Measurements from ENCODE around the gene CSF1.

GRCh38 chr1:109978761-109979488 is 68.3 kb downstream of the CSF1 start:
- TF ChIP-seq POLR2A (IDR thresholded peaks at IDR 0.05; ENCODE audit: low read length) (no peak), KDM5A (IDR thresholded peaks at IDR 0.05) (no peak), EP300 (IDR thresholded peaks at IDR 0.05) (no peak), JUNB (IDR thresholded peaks at IDR 0.05) (no peak), PHF8 (IDR thresholded peaks at IDR 0.05; ENCODE audit: borderline replicate concordance, low read depth) (no peak), RFX5 (IDR thresholded peaks at IDR 0.05) (no peak), ESRRA (IDR thresholded peaks at IDR 0.05; ENCODE audit: borderline replicate concordance, low read length) (no peak), FOSL2 (IDR thresholded peaks at IDR 0.05) (no peak), FOSL2 (CRISPR knock-in tag; IDR thresholded peaks at IDR 0.05) (no peak), ZSCAN20 (CRISPR knock-in tag; IDR thresholded peaks at IDR 0.05) (no peak), RAD21 (conservative IDR thresholded peaks at IDR 0.05 in 1 of 2, IDR thresholded peaks at IDR 0.05 in 1 of 2) (no peak), POLR2AphosphoS2 (conservative IDR thresholded peaks at IDR 0.05; ENCODE audit: low read length) (no peak), GATA3 (IDR thresholded peaks at IDR 0.05; ENCODE audit: borderline replicate concordance) (no peak)
- TF ChIP-seq, protein P1, sequence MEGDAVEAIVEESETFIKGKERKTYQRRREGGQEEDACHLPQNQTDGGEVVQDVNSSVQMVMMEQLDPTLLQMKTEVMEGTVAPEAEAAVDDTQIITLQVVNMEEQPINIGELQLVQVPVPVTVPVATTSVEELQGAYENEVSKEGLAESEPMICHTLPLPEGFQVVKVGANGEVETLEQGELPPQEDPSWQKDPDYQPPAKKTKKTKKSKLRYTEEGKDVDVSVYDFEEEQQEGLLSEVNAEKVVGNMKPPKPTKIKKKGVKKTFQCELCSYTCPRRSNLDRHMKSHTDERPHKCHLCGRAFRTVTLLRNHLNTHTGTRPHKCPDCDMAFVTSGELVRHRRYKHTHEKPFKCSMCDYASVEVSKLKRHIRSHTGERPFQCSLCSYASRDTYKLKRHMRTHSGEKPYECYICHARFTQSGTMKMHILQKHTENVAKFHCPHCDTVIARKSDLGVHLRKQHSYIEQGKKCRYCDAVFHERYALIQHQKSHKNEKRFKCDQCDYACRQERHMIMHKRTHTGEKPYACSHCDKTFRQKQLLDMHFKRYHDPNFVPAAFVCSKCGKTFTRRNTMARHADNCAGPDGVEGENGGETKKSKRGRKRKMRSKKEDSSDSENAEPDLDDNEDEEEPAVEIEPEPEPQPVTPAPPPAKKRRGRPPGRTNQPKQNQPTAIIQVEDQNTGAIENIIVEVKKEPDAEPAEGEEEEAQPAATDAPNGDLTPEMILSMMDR (IDR thresholded peaks at IDR 0.05): no peak
- TF ChIP-seq, protein P2, sequence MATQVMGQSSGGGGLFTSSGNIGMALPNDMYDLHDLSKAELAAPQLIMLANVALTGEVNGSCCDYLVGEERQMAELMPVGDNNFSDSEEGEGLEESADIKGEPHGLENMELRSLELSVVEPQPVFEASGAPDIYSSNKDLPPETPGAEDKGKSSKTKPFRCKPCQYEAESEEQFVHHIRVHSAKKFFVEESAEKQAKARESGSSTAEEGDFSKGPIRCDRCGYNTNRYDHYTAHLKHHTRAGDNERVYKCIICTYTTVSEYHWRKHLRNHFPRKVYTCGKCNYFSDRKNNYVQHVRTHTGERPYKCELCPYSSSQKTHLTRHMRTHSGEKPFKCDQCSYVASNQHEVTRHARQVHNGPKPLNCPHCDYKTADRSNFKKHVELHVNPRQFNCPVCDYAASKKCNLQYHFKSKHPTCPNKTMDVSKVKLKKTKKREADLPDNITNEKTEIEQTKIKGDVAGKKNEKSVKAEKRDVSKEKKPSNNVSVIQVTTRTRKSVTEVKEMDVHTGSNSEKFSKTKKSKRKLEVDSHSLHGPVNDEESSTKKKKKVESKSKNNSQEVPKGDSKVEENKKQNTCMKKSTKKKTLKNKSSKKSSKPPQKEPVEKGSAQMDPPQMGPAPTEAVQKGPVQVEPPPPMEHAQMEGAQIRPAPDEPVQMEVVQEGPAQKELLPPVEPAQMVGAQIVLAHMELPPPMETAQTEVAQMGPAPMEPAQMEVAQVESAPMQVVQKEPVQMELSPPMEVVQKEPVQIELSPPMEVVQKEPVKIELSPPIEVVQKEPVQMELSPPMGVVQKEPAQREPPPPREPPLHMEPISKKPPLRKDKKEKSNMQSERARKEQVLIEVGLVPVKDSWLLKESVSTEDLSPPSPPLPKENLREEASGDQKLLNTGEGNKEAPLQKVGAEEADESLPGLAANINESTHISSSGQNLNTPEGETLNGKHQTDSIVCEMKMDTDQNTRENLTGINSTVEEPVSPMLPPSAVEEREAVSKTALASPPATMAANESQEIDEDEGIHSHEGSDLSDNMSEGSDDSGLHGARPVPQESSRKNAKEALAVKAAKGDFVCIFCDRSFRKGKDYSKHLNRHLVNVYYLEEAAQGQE (IDR thresholded peaks at IDR 0.05): no peak

Data from A549 (cell line).